ENCODE results near the gene PHF23.

Gene PHF23

GRCh38 chr17:7203391-7203790 lies 35.9 kb downstream of the PHF23 start:
- DNase-seq, result no peak

DNA sequence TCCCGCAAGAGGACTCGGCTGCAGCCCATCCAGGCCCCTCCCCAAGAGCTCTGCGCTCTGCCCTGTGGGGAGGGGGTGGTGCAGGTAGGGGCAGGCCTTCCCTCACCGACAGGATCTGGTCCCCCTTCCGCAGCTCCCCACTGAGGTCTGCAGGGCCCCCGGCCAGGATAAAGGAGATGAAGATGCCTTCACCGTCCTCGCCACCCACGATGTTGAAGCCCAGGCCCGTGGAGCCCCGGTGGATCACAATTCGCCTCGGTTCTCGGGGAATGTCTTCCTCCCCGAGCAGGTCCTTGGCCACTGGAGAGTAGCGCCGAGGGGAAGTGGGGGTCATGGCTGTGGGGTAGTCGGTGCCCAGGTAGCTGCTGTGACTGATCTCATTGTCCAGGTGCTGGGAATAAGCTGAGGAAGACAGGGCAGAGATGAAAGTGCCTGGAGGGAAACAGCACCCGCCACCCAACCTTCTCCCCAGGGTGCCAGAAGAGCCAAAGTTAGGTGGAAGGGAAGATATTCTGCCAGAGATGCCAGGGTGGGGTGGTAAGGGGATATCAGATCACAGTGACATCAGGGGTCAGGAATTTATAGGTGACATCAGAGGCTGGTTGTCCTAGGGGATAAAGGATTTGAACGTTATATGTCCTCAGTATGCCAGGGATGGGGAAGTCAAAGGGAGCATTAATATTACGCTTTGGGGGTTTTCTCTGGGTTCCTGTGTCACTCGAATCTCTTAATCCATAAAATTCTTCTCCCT lies 42.4 kb downstream of the PHF23 start:
- DNase-seq, result no peak

DNA sequence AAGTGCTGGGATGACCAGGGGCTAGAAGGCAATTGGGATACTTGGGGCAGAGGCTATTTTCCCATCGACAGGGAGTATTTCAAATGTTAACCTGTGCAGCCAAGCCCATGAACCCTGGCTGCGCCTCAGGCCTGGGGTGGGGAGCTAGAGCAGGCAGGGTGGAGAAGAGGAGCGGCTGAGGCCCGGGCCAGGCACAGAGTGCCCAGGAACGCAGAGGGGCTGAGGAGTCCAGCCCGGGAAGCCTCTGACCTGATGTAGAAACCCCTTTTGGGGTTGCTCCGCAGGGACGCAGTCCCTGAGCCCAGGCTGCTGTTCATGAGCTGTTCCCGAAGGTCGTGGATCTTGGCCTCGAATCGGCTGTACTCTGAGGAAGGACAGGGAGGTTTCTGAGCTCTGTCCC lies 43.3 kb downstream of the PHF23 start:
- DNase-seq, result no peak

GRCh38 chr17:7192271-7192937 lies 46.9 kb downstream of the PHF23 start:
- no peak for DNase-seq

GRCh38 chr17:7191571-7192270 lies 47.5 kb downstream of the PHF23 start:
- peak; percentile 54 for DNase-seq

DNA sequence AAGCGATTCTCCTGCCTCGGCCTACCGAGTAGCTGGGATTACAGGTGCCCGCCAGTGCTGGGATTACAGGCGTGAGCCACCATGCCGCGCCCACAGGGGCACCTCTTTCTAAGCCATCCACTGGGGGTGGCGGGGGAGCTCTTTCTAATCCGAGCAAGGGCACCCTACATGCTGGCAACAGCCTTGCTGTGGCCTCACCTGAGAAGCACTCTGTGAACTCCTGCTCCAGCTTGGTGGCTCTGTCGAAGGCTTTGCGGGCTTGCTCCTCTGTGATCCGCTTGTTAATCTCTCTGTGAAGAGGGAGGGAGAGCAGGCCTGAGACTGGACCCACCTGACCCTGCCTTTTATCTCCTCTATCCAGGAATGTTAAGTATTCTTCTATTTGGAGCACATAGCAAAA lies 48.2 kb downstream of the PHF23 start:
- no peak for DNase-seq

DNA sequence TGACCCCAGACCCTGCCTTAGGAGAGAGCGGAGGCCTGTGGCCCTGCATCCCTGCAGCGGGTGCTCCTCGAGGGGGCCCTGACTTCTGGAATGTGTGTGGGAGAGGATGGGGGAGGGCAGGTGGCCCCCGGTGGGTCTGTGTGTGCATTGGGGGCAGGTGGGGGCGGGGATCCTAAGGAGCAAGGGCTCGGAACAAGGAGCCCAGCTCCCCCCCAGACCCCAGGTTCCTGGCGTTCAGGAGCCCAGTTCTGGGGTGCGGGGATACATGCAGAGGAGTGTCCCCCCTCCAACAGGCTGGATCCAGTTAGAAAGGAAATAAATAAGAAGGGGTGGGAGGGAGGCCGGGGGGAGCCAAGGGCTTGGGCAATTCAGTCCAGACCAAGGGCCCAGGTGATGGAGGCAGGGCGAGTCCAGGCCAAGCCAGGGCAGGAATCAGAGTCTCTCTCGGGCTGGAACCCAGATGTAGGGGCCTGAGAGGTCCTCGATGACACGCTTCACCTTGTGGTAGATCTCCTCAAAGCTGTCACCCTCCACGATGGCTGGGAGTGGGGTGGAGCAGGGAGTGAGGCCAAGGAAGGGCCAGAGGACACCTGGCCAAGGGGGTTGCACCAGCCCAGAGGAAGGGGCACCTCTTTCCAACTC lies 48.9 kb downstream of the PHF23 start:
- DNase-seq, result no peak

DNA sequence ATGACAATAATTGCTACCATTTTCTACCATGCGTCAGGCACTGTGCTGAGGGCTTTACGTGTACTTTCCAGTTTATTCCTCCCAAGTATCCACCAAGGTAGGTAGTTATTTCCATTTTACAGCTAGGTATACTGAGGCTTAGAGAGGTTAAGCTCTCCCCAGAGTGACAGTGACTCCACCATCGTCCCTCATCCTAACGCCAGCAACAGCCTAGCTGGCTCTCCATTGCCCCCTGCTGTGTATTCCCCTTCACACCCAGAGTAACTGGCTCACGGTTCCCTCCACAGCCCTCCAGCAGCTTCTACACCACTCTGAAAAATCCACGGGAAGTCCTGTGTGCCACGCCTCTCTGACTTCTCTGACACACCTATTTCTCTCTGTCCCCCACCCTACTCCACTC lies 53.0 kb downstream of the PHF23 start:
- no peak for DNase-seq
